NCI-H2196 treated with DMSO at 0.1 percent for 48 hours (cell line): Measurements from ENCODE around the gene TRIM7.

ENCODE experiments used
- DNase-seq: peaks from one replicate; lab custom pipeline; 2025; ENCODE audit not compliant: unreplicated experiment; lab: John Stamatoyannopoulos, UW

TRIM7 gene

DNA sequence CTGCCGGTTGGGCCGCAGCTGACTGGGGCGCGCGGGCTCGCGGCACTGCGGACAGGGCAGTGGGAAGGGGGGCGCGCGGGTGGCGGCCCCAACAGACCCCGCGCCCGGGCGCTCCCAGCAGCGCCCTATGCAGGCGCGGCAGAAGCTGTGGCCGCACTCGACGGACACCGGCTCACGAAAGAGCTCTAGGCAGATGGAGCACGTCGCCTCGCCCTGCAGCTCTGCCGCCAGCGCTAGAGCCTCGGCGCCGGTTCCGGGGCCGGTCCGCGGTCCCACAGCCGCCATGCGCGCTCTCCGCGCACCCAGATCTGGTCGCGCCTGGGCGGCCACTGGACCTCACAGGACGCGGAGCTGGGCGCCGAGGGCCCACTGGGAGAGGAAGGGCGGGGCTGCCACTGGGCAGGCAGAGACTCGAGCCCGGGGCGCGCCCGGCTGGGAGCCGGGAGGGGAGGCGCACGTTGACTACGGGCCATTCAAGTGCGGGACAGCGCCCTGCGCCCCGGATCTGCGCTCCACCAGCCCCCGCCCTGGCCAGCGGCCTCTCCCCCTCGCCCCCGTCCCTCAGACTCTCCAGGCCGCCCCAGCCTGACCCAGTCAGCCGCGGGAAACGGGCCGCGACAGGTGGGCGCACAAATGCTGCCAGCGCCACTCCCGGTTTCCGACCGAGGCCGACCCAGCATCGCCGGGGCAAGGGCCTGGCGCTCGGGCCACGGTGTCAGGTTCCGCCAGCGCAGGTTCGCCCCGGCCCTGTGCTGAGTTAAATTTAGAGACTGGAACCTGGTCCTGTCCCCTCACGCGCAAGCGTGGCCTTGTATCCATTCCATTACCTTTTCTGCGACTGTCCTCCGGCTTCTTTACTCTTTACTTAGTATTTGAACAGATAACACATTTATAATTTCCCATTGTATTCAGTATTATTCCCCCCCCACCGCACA is at the start of gene TRIM7:
Gene TRIM7, minus strand, starts transcription at position 371 of the 935 bp plus-strand sequence. Its CDS starts 86 bp downstream, at position 285.
- no peak for DNase-seq

DNA sequence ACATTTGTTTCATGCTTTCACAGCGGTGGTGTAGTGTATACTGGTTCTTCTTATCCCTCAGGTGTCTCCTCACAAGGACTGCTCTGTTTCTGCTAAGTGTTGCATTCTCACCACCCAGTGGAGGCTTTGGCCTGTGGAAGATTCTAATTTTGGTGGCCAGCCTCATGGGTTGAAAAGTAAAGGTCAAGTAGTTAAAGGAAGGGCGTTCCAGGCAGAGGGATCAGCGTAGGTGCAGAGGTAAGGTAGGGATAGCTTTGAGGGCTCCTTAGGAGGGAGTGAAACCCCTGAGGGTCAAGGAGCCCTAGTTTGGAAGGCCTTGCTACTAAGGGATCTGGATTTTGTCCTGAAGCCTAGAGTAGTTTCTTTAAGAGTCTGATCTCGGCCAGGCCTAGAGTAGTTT is 43.3 kb upstream of the TRIM7 start:
- no peak for DNase-seq

DNA sequence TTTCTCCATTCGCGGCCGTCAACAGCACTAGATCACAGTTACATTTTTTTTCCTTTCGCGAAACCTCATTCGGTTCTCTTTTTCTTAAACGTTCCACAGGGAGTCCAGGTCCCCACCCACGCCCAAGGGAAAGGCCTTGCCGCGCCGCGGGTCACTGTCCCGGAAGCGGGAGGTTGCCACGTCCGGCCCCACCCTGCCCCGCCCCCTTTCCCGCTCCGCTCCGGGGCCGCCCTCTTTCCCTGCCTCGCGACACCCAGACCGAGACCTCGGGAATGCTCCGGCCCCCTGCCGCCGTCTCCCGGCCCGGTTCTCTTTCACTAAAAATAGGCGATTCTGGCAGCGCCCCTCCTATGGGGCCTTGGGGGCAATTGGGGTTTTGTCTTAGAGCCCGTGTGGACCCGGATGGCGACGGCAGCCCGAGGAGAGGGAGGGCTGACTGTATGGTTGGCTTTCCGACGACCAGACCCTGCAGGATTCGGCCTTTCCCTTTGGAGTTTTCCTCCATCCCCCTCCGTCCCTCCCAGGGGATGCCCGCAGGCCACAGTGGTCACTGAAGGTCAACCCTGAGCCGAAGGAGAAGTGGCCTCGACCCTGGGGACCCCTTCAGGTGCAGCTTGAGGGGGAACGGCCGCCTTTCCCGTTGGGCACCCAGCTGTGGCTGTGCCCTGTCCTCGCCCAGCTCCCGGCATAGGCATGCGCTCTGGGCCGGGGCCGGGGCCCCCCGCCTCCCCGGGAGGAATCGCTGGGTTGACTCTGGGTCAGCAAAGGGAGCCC is 41.5 kb upstream of the TRIM7 start:
- DNase-seq = no peak

DNA sequence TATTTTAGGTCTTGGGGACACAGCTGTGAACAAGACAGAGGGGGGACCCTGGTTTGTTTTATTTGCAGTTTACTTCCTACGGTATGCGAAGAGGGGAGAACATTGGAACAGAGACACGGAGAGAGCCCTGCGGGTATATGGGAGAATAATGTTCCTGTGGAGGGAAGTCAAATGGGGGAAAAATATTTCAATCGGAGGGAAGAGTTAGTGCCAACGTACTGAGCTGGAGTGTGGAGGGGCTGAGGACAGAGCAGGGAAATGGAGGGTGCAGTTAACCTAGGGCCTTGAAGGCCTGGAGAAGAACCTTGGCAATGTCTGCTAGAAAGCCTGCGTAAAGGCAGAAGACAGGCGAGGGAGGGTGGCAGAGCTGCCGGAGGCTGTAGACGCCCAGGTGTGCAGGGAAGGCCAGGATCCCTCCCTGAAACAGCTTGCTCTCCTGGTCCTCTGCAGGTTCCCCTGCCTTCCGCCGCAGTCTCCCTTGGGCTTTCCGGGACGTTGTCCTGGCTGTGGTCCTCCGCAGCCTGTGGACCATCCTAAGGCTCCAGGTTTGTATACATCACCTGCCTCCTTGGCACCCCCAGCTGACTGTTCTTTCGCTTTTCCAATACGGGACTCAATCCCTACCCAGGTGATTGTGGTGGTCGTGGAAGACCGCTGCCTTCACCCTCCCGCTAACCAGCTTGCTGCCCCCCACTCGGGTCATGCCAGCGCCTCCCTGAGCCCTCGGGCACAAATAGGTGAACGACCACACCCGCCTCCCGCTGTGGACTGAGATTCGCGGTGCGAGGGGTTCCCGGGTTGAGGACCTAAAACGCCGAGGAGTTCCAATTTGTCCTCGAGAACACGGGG is 40.7 kb upstream of the TRIM7 start:
- no peak for DNase-seq

DNA sequence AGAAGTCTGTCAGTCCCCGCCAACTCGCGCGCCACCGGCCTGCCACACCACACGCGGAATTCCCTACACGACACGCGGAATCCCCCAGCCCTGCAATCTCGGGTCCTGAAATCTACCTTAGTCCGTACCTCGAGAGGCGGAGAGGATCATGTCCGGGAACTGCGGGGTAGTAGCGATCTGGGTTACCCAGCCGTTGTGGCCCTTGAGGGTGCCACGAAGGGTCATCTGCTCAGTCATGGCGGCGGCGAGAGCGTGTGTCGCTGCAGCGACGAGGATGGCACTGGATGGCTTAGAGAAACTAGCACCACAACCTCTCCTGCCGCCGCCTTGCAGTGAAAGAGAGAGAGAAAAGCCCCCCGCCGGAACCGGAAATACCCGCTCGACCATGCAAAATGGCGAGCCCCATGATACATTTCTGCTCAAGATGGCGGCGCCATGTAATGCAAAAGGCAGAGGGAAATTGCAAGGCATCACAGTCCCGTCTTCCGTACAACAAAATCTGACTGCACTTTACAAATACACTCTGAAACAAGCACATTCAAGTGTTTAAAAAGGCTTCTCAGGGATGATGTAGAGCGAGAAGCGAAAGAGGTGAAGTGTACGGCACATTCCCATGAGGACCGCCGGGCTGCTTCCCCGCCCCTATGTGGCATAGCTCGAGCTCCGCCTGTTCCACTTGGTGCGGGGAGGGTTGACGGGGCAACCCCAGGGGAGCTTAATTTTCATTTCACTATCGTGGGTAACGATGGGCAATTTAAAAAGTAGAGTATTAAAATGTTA is 38.8 kb upstream of the TRIM7 start, which contains the start of gene RACK1:
Gene RACK1, minus strand, starts transcription at position 343 of the 780 bp plus-strand sequence. Its CDS starts 106 bp downstream, at position 237.
- DNase-seq = no peak

DNA sequence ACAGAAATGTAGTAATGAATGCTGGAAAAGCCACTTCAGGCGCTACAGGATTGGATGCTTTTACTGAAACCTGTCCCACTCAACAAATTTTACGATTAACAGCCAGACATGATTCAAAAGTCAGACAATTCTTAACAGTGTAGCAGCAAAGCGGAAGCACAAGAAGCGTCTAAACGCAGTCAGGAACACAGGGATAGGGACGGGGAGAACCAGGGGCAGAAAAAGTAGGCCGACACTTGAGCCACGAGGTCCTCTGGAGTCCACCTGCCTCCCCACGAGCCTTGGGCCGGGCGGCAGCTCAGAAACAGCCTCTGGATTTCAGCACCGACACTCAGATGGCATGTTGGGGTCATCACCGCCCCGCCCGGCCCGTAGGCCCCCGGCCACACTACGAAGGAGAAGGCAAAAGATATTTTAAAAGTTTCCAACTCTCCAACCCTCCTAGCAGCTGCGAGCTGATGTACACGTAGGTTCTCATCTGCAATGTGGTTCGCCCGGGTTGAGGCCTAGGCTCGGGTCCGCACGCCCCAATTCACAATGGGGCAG is 38.1 kb upstream of the TRIM7 start:
- no peak for DNase-seq

DNA sequence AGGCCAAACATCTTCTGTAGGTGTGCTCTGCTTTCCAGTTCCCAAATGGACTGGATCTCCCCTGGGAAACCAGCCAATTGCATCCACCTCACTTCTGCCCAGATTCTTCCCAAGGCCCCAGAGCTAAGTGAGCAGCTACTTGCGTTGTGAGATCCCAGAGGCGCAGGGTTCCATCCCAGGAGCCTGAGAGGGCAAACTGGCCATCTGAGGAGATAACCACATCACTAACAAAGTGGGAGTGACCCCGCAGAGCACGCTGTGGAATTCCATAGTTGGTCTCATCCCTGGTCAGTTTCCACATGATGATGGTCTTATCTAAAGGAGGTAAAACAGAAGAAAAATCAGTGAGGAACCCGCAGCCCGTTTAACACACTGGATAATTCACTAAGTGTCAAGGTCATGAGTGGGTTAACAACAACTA is 37.0 kb upstream of the TRIM7 start:
- DNase-seq = no peak

DNA sequence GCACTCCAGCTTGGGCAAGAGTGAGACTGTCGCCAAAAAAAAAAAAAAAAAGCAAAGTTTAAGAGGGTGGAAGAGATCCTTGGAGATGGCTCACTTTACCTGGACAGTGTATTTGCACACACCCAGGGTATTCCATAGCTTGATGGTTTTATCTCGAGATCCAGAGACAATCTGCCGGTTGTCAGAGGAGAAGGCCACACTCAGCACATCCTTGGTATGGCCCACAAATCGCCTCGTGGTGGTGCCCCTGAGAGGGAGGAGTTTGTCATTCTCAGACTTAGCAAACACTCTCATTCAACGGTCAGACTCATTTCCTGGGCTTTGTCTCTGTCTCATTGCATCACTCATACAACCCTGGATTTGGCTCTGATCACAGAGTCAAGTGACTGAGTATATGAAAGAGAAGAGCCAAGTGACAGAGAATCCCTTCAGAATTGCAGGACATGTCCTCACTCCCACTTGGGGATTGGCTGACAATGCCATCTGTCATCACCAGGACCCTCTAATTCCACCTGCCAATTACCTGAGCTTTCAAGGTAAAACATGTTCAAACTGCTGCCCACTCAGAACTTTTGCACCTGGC is 36.5 kb upstream of the TRIM7 start:
- DNase-seq = no peak

DNA sequence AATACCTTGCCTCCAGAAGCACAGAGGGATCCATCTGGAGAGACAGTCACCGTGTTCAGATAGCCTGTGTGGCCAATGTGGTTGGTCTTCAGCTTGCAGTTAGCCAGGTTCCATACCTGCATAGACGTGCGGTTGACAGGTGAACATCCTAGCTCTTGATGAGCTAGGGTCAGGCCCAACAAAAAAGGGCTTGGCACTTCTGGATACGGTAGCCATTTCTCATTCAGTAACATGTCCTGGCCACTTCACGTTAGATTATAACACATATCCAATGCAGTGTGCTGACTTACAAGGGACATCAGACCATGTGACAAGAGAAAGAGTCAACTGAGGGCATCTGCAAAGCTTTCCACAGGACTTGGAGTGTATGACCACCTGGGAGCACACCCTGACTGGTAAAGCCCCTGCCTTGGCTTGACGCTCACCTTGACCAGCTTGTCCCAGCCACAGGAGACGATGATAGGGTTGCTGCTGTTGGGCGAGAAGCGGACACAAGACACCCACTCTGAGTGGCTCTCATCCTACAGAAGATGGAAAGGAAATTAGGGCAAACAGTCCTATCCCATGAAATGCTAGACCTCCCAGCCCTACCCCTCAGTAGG is 34.2 kb upstream of the TRIM7 start:
- DNase-seq = no peak

DNA sequence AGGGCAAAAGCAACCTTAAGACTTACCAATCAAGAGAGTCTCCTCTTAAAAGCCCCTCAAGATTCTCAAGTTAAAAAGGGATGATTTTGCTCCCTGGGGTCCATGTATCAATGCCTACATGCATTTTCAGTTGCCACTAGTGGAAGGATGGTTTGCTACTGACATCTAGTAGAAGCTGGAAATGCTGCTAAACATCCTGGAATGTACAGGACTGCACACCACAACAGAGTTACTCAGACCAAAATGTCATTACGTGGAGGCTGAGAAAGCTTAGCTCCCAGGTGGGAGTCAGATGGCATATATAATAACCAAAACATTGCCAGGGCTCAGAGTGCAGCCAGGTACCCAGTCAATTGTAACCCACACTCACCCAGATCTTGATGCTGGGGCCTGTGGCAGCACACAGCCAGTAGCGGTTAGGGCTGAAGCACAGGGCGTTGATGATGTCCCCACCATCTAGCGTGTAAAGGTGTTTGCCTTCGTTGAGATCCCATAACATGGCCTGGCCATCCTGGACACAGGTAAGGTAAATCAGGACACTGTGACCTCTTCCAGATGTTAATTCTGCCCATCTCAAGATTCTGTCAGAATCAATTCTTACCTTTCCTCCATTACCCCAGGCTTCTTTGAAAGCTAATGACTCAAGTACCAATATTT is 32.9 kb upstream of the TRIM7 start:
- no peak for DNase-seq

DNA sequence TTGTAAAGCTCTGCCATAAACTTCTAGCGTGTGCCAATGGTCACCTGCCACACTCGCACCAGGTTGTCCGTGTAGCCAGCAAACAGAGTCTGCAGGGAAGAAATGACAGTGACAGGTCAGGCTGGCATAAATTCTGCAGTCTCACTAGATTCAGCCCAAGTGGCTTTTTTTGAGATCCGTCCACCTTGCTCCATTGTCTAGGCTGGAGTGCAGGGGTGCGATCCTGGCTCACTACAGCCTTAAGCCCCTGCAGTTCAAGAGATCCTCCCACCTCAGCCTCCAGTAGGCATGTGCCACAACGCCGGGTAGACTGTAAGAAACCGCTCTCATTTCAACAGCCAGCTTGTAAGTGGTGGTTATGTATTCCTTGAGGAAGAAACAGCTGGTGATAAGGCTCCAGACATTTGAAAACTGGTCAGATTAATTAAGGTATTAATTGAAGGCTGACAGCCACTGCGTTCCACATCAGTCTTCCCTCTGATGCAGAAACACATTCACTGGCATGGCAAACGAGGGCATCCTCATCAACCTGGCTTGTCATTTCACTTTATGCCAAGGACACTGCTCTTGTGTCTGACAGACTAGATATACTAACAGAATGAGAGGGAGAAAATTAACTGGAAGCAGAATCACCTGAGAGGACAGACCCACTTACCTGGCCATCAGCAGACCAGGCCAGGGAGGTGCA is 32.1 kb upstream of the TRIM7 start:
- no peak for DNase-seq

DNA sequence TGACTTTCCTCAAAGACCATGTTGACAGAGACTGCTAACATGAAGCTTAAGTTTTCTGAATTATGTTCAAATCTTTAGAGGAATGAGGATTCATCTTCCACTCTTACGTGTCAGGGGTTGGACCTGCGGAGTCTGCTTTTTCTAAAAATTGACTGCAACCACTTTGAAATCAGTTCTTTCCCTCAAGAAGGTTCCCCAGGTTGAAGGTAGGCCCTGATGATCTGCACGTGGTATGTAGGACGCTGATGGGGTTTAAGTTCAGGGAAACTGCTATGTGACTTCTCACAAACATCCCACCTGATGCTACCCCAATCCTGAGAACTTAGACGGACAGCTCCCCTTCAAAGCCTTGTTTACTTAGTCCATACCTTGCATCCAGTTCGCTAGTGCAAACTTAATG is 31.5 kb upstream of the TRIM7 start:
- no peak for DNase-seq

DNA sequence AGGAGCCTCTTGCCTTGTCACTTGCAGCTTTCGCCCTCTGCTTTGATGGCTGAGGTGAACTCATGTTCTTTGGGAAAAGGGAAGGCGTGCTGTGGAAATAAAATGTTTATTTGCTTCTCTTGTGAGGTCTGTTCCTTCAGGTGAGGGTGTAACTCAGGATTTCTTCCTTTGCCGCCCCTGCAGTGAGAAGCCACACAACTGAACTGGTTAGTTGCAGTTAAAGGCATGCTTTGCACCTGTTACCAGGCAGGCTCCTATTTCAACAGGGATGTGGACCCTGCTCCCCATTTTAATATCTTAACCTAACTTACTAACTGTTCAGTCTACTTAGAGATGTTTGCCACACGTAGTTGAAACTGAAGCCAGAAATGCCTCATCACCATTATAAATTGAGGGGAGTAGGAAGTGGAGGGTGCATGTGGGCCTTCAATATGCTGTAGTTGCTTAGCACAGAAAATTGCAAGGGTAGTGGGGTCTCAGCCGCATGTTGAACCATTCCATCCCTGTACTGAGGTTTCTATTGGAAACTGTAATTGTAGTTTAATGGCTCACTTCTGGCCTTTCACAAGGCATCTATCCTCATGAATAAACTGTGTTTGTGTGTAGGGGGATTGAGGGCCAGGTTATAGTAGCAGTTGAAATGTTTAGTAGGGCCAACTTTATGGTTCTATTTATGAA is 30.8 kb upstream of the TRIM7 start:
- no peak for DNase-seq

DNA sequence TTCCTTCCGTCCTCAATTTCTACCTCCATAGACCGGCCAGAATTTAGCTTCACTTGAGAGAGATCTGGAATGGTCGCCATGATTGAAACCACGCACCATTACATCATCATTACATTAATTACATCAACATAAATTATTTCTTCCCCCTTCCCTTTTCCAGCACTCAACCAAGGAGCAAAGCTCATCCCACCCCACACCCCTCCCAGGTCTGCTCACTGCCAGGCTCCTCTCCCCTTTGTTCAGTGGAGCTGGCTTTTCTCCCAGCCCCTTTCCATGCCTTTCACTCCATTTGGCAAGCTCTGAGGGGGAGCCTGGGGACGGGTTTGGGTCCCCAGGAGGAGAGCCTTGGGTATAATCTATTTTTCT is 30.3 kb upstream of the TRIM7 start:
- DNase-seq = no peak

DNA sequence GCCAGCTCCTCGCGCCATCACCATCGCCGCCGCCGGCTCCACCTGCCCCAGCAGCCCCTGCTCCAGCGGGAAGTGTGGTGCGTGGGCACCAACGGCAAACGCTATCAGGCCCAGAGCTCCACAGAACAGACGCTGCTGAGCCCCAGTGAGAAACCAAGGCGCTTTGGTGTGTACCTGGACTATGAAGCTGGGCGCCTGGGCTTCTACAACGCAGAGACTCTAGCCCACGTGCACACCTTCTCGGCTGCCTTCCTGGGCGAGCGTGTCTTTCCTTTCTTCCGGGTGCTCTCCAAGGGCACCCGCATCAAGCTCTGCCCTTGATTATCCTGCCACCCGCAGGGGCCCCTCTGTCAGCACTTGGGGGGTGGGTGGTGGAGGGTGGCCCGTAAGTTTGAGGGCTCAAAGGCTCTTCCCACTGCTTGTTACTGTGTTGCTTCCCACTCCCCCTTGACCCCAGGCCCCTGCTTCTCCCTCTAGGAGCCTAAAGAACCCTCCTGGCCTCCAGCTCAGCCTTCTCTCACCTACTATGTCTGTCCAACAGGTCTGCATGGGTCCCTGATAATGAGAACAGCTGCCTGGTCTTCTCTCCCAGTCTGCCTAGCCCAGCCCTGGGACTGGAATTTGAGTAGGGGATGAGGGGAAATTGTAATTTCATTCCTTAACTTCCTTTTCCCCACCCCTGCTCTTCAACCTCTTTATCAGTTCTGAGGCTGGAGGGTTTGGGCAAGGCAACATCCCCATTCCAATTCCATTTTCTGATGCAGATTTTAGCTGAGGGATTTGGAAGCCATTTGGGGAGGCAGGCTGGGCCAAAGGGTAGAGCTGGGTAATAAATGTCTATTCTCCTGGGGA is 29.7 kb upstream of the TRIM7 start:
- no peak for DNase-seq

DNA sequence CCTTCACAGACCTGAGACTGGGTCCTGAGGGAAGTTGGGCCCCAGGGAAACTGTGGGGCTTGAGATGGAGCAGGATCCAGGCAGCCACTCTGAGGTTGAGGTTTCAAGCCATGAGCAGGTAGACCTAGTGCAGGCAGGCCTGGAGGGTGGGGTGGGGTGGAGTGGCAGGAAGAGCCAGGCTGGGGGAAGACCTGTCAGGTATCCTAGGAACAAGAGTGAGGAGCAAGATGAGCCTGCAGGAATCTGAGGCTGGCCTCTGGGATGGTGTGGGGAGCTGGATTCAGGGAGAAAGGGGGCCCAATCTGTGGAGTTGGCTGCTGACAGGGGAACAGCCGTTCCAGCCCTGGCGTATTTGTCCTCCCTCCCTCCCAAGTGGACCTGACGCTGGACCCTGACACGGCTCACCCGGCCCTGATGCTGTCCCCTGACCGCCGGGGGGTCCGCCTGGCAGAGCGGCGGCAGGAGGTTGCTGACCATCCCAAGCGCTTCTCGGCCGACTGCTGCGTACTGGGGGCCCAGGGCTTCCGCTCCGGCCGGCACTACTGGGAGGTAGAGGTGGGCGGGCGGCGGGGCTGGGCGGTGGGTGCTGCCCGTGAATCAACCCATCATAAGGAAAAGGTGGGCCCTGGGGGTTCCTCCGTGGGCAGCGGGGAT is 28.9 kb upstream of the TRIM7 start:
- no peak for DNase-seq
